Fibroblast of skin of left biceps (primary cell): ENCODE measurements around the gene COL6A1.

ENCODE experiments used
- DNase-seq, 2 experiments: peaks; one replicate each; pipeline ENCODE4 v3.0.0-alpha.2; 2013; ENCODE audit warnings: low read depth in 2 of 2

Gene COL6A1

GRCh38 chr21:45983649-45983965 lies 2.0 kb downstream of the COL6A1 start:
- no peak for DNase-seq

GRCh38 chr21:45983981-45984551 lies 2.5 kb downstream of the COL6A1 start:
- DNase-seq, result no peak

GRCh38 chr21:45984584-45985095 lies 3.1 kb downstream of the COL6A1 start:
- DNase-seq, result no peak

- no peak for DNase-seq
Measured at GRCh38 chr21:45985471-45986315, 4.1 kb downstream of the COL6A1 start.

- DNase-seq, result no peak
Measured at GRCh38 chr21:45986316-45987051, 4.9 kb downstream of the COL6A1 start.

- DNase-seq, result no peak
Measured at GRCh38 chr21:45987121-45987711, 5.6 kb downstream of the COL6A1 start.

GRCh38 chr21:45988366-45989347 lies 7.1 kb downstream of the COL6A1 start:
- DNase-seq, result no peak

- no peak for DNase-seq
Measured at GRCh38 chr21:45989355-45990048, 7.9 kb downstream of the COL6A1 start.

- no peak for DNase-seq
Measured at GRCh38 chr21:45990049-45990711, 8.6 kb downstream of the COL6A1 start.

GRCh38 chr21:45990741-45991605 lies 9.4 kb downstream of the COL6A1 start:
- no peak for DNase-seq

GRCh38 chr21:45991606-45992300 lies 10.2 kb downstream of the COL6A1 start:
- DNase-seq, result no peak

- DNase-seq, result no peak
Measured at GRCh38 chr21:45992301-45993209, 11.0 kb downstream of the COL6A1 start.

GRCh38 chr21:45993210-45994085 lies 11.9 kb downstream of the COL6A1 start:
- DNase-seq, result no peak

GRCh38 chr21:45994086-45994661 lies 12.6 kb downstream of the COL6A1 start:
- DNase-seq, result no peak

- DNase-seq, result no peak
Measured at GRCh38 chr21:45994759-45995685, 13.5 kb downstream of the COL6A1 start.
